Adrenal gland (tissue), 5 donors: ENCODE measurements around the gene SEL1L2.

Experiments
- CTCF ChIP-seq, 6 experiments: fragments of 450-650 bp in 4 of 6; fragments of 200-600 bp in 2 of 6; sonication (generic) in 1 of 6; IDR thresholded peaks; 1 replicate in 5 of 6; 2 replicates in 1 of 6; pipeline versions ENCODE4 v1.5.1 to v1.8.0; 2016 to 2021; ENCODE audit warnings: antibody characterized with exemption in 6 of 6, mild to moderate bottlenecking in 2 of 6, moderate library complexity in 1 of 6
- POLR2A ChIP-seq, 2 donors: fragments of 450-650 bp; IDR thresholded peaks; one replicate each; pipeline ENCODE4 v1.6.1; 2017; ENCODE audit warnings: antibody characterized with exemption in 2 of 2, mild to moderate bottlenecking in 2 of 2, moderate library complexity in 1 of 2
- donor health status: DM: no; HTN: no; CAD: no.

DNA sequence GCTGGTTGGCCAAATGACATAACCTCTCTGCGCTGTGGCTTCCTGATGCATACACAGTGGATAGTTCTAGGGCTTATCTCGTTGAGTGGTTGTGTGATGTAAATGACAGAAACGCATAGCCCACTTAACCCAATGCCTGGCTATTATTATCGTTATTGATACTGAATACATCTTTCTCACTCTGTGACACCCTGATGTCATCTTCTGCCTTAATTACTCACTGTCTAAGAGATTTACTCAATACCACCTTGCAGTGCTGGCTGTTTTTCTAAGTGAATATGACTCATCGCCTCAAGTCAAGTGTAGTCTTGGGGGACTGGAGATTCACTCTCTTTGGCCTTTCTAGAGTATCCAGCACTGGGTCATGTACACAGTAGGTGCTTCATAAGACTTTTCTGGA, 132.0 kb downstream of the SEL1L2 start:
- no peak for TF ChIP-seq CTCF (IDR thresholded peaks at IDR 0.05)
- TF ChIP-seq POLR2A (IDR thresholded peaks at IDR 0.05) = no peak
